ENCODE measurements around the gene TMEM109.

Gene TMEM109

GRCh38 chr11:60928563-60929001 lies 14.6 kb downstream of the TMEM109 start:
- no peak for DNase-seq

- no peak for DNase-seq
These were observed 15.8 kb downstream of the TMEM109 start for GRCh38 chr11:60929764-60930163.

GRCh38 chr11:60930394-60930793 lies 16.4 kb downstream of the TMEM109 start:
- DNase-seq = no peak

DNA sequence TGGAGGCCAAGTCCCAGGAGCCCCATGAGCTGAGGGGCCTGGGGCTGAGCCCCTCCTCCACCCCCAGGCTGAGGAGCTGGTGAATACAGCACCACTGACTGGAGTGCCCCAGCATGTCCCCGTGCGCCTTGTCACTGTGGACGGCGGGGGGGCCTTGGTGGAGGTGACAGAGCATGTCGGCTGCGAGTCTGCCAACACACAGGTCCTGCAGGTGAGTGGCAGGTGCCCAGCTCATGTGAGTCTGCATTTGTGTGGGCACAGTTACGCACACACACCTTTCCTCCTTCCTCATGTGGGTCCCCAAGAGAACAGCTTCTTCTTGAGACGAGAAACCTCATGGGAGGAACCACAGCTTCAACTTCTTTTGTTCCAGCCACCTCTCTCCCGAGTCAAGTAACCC lies 18.0 kb downstream of the TMEM109 start:
- no peak for DNase-seq

- DNase-seq = no peak
These were observed 18.8 kb downstream of the TMEM109 start for GRCh38 chr11:60932605-60933356.

GRCh38 chr11:60933416-60934123 lies 19.6 kb downstream of the TMEM109 start:
- DNase-seq = no peak

- no peak for DNase-seq
These were observed 20.3 kb downstream of the TMEM109 start for GRCh38 chr11:60934124-60934789.

- no peak for DNase-seq
These were observed 21.0 kb downstream of the TMEM109 start for GRCh38 chr11:60934790-60935605.

GRCh38 chr11:60935676-60936442 lies 21.9 kb downstream of the TMEM109 start:
- DNase-seq = no peak

GRCh38 chr11:60936467-60937143 lies 22.6 kb downstream of the TMEM109 start:
- no peak for DNase-seq

GRCh38 chr11:60937144-60937527 lies 23.2 kb downstream of the TMEM109 start:
- no peak for DNase-seq

GRCh38 chr11:60937811-60938210 lies 23.9 kb downstream of the TMEM109 start:
- DNase-seq = no peak

- DNase-seq = no peak
These were observed 24.5 kb downstream of the TMEM109 start for GRCh38 chr11:60938500-60938899.

- DNase-seq = no peak
These were observed 25.3 kb downstream of the TMEM109 start for GRCh38 chr11:60939301-60939700.

DNA sequence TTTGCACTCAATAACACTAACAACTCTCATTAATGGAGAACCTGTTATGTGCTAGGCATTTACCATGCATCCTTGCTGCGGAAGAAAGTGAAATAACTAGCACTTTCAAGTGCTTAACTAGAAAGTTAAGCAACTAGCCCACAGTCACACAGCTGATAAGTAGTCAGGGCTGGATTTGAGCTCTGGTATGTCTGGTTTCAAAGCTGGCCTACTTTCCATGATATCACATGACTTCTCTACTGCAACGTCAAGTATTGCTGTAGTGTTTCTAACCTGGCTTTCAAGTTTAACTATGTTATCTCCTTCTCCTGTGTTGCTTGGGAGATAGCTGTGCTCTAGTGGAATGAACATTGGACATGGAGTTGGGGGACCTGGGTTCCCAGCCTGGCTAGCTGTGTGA lies 25.9 kb downstream of the TMEM109 start:
- DNase-seq = no peak

GRCh38 chr11:60941371-60942119 lies 27.6 kb downstream of the TMEM109 start:
- peak; percentile 60 for DNase-seq

GRCh38 chr11:60942219-60942618 lies 28.3 kb downstream of the TMEM109 start:
- DNase-seq = peak; percentile 97

- DNase-seq = peak; percentile 97
These were observed 29.1 kb downstream of the TMEM109 start for GRCh38 chr11:60942970-60943565.

GRCh38 chr11:60944490-60945294 lies 30.7 kb downstream of the TMEM109 start:
- DNase-seq = peak; percentile 17

- no peak for DNase-seq
These were observed 31.3 kb downstream of the TMEM109 start for GRCh38 chr11:60945295-60945667.
